ENCODE data around the gene CRYBG1.

- TF ChIP-seq POLR2AphosphoS5 (IDR thresholded peaks at IDR 0.05; ENCODE audit: low read length): no peak
- TF ChIP-seq ESRRA (IDR thresholded peaks at IDR 0.05; ENCODE audit: low read length): no peak
- TF ChIP-seq CTCF (IDR thresholded peaks at IDR 0.05 in 2 of 3, conservative IDR thresholded peaks at IDR 0.05 in 1 of 3; ENCODE audit: control insufficient read depth in 2 of 3, extremely low read depth in 1 of 3, insufficient read depth in 1 of 3, low read depth in 3 of 3, low read length in 3 of 3): no peak
- TF ChIP-seq FOXK2 (IDR thresholded peaks at IDR 0.05): no peak
- TF ChIP-seq CREM (IDR thresholded peaks at IDR 0.05; ENCODE audit: low read depth): no peak
- no peak for TF ChIP-seq E2F4 (IDR thresholded peaks at IDR 0.05; ENCODE audit: low read depth, low read length)
- no peak for TF ChIP-seq EZH2 (IDR thresholded peaks at IDR 0.05; ENCODE audit: borderline replicate concordance, control insufficient read depth, low read depth, low read length)
- TF ChIP-seq PRDM15 (CRISPR knock-in tag; IDR thresholded peaks at IDR 0.05): no peak
Observed at GRCh38 chr6:106572436-106572835, 211.9 kb downstream of the CRYBG1 start.
